ENCODE measurements around the gene PLB1.

DNA sequence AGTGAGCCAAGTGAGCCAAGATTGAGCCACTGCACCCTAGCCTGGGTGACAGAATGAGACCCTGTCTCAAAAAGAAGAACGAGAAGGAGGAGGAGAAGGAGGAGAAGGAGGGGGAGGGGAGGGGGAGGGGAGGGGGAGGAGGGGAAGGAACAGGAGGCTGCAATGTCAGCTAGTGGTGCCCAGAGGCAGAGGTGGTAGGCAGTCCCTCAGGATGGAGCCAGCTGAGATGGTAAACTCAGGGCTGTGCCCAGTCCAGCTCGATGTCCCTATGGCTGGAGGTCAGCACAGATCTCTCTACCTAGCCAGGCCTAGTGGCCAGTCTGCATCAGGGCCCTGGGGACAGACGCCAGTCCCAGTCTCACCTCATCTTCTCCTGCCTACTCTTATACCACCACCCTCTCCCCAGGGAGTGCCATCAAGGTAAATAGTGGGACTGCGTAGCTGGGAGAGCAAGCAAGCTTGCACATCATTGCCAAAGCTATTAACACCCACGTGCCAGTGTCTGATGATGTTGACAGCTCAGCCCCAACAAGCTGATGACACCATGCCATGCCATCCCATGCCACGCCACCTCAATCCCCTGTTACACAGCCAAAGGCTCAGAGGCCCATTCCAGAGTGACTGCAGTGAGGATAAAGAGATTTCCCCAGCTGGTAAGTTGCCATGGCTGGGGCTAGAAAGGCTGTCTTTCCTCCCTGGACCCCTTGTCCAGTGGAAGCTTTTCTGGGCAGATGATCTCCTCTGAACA, 7.6 kb upstream of the PLB1 start:
- no peak for TF ChIP-seq POLR2AphosphoS5 (IDR thresholded peaks at IDR 0.05)
- TF ChIP-seq, protein P1, sequence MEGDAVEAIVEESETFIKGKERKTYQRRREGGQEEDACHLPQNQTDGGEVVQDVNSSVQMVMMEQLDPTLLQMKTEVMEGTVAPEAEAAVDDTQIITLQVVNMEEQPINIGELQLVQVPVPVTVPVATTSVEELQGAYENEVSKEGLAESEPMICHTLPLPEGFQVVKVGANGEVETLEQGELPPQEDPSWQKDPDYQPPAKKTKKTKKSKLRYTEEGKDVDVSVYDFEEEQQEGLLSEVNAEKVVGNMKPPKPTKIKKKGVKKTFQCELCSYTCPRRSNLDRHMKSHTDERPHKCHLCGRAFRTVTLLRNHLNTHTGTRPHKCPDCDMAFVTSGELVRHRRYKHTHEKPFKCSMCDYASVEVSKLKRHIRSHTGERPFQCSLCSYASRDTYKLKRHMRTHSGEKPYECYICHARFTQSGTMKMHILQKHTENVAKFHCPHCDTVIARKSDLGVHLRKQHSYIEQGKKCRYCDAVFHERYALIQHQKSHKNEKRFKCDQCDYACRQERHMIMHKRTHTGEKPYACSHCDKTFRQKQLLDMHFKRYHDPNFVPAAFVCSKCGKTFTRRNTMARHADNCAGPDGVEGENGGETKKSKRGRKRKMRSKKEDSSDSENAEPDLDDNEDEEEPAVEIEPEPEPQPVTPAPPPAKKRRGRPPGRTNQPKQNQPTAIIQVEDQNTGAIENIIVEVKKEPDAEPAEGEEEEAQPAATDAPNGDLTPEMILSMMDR (IDR thresholded peaks at IDR 0.05): no peak
